ENCODE data around the gene OR51A4. TPM values are rescaled to one million over a fixed set of nuclear protein-coding genes. Genes with fewer than 3 reads are reported as not detected.

Gene OR51A4
- total and polyA plus RNA-seq, 4 donors = not detected

GRCh38 chr11:4903484-4903883 lies 43.9 kb downstream of the OR51A4 start, which contains the start of gene OR51A7:
Gene OR51A7 (plus strand): TSS chr11:4903783. CDS start chr11:4907370, 3,587 bp downstream.
- H3K27me3 ChIP-seq (ENCODE audit: control insufficient read depth in 4 of 4, insufficient read depth in 4 of 4, low read length in 3 of 4) = no peaks in the 10 kb centered on the region

More at GRCh38 chr11:4903484-4903883, 43.9 kb downstream of the OR51A4 start, which contains the start of gene OR51A7:
- Histone ChIP-seq H3K4me1 (ENCODE audit: control insufficient read depth in 4 of 4, insufficient read depth in 4 of 4, low read length in 3 of 4) (no peaks in the 10 kb centered on the region), H3K4me3 (ENCODE audit: low read depth in 1 of 3, low read length in 3 of 3) (no peak within 1 kb of the TSS), H3K9ac (ENCODE audit: low read depth in 1 of 2, low read length in 2 of 2) (no peak within 1 kb of the TSS), H3K27ac (ENCODE audit: low read depth in 1 of 2, low read length in 2 of 2) (no peak within 1 kb of the TSS), H3K9me3 (ENCODE audit: control insufficient read depth in 4 of 4, low read length in 3 of 4) (no peaks in the 10 kb centered on the region), H3K36me3 (ENCODE audit: control insufficient read depth in 4 of 4, insufficient read depth in 3 of 4, low read depth in 1 of 4, low read length in 3 of 4) (no peaks in the 10 kb centered on the region)
- DNase-seq (ENCODE audit: low spot score) = no peak
- no peak for TF ChIP-seq GABPA (IDR thresholded peaks at IDR 0.05 in 1 of 2, conservative IDR thresholded peaks at IDR 0.05 in 1 of 2)
- no peak for TF ChIP-seq TAF1 (conservative IDR thresholded peaks at IDR 0.05)
- TF ChIP-seq ZBTB33 (IDR thresholded peaks at IDR 0.05) = no peak
- TF ChIP-seq, protein P1, sequence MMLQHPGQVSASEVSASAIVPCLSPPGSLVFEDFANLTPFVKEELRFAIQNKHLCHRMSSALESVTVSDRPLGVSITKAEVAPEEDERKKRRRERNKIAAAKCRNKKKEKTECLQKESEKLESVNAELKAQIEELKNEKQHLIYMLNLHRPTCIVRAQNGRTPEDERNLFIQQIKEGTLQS (IDR thresholded peaks at IDR 0.05) = no peak
- no peak for TF ChIP-seq CTCF (IDR thresholded peaks at IDR 0.05; ENCODE audit: low read depth, low read length, missing input control)
- no peak for TF ChIP-seq YY1 (IDR thresholded peaks at IDR 0.05)
- TF ChIP-seq, protein P2, sequence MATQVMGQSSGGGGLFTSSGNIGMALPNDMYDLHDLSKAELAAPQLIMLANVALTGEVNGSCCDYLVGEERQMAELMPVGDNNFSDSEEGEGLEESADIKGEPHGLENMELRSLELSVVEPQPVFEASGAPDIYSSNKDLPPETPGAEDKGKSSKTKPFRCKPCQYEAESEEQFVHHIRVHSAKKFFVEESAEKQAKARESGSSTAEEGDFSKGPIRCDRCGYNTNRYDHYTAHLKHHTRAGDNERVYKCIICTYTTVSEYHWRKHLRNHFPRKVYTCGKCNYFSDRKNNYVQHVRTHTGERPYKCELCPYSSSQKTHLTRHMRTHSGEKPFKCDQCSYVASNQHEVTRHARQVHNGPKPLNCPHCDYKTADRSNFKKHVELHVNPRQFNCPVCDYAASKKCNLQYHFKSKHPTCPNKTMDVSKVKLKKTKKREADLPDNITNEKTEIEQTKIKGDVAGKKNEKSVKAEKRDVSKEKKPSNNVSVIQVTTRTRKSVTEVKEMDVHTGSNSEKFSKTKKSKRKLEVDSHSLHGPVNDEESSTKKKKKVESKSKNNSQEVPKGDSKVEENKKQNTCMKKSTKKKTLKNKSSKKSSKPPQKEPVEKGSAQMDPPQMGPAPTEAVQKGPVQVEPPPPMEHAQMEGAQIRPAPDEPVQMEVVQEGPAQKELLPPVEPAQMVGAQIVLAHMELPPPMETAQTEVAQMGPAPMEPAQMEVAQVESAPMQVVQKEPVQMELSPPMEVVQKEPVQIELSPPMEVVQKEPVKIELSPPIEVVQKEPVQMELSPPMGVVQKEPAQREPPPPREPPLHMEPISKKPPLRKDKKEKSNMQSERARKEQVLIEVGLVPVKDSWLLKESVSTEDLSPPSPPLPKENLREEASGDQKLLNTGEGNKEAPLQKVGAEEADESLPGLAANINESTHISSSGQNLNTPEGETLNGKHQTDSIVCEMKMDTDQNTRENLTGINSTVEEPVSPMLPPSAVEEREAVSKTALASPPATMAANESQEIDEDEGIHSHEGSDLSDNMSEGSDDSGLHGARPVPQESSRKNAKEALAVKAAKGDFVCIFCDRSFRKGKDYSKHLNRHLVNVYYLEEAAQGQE (IDR thresholded peaks at IDR 0.05) = no peak
- no peak for TF ChIP-seq SP1 (IDR thresholded peaks at IDR 0.05)
- no peak for TF ChIP-seq RAD21 (IDR thresholded peaks at IDR 0.05)

Other genes starting within 250 kb of the OR51A4 start
- not detected for gene OR51E2, start 249.8 kb downstream of the OR51A4 start, total RNA-seq
- gene OR51E2, start 249.8 kb downstream of the OR51A4 start, polyA plus RNA-seq = not detected
- gene MMP26, start 242.8 kb downstream of the OR51A4 start, total RNA-seq = not detected
- gene MMP26, start 242.8 kb downstream of the OR51A4 start, polyA plus RNA-seq = not detected
- gene OR51F1, start 177.7 kb downstream of the OR51A4 start, total RNA-seq = not detected
- not detected for gene OR51F1, start 177.7 kb downstream of the OR51A4 start, polyA plus RNA-seq
- not detected for gene OR52R1, start 143.2 kb downstream of the OR51A4 start, total RNA-seq
- not detected for gene OR52R1, start 143.2 kb downstream of the OR51A4 start, polyA plus RNA-seq
- not detected for gene OR51F2, start 126.3 kb downstream of the OR51A4 start, total RNA-seq
- not detected for gene OR51F2, start 126.3 kb downstream of the OR51A4 start, polyA plus RNA-seq
- not detected for gene OR51S1, start 98.4 kb downstream of the OR51A4 start, total RNA-seq
- gene OR51S1, start 98.4 kb downstream of the OR51A4 start, polyA plus RNA-seq = not detected
- gene OR51T1, start 65.7 kb downstream of the OR51A4 start, total RNA-seq = not detected
- not detected for gene OR51T1, start 65.7 kb downstream of the OR51A4 start, polyA plus RNA-seq
- not detected for gene OR51A7, start 43.8 kb downstream of the OR51A4 start, total RNA-seq
- not detected for gene OR51A7, start 43.8 kb downstream of the OR51A4 start, polyA plus RNA-seq
- gene OR51G2, start 28.3 kb downstream of the OR51A4 start, total RNA-seq = not detected
- gene OR51G2, start 28.3 kb downstream of the OR51A4 start, polyA plus RNA-seq = not detected
- gene OR51G1, start 23.3 kb downstream of the OR51A4 start, total RNA-seq = not detected
- not detected for gene OR51G1, start 23.3 kb downstream of the OR51A4 start, polyA plus RNA-seq
- gene OR51A2, start 8.1 kb upstream of the OR51A4 start, total RNA-seq = not detected
- gene OR51A2, start 8.1 kb upstream of the OR51A4 start, polyA plus RNA-seq = not detected
- gene OR51L1, start 47.2 kb upstream of the OR51A4 start, total RNA-seq = not detected
- not detected for gene OR51L1, start 47.2 kb upstream of the OR51A4 start, polyA plus RNA-seq
- gene OR52J3, start 98.9 kb upstream of the OR51A4 start, total RNA-seq = not detected
- gene OR52J3, start 98.9 kb upstream of the OR51A4 start, polyA plus RNA-seq = not detected
- gene OR52E2, start 112.0 kb upstream of the OR51A4 start, total RNA-seq = not detected
- not detected for gene OR52E2, start 112.0 kb upstream of the OR51A4 start, polyA plus RNA-seq
- not detected for gene OR52E1, start 122.0 kb upstream of the OR51A4 start, total RNA-seq
- not detected for gene OR52E1, start 122.0 kb upstream of the OR51A4 start, polyA plus RNA-seq
- gene OR52A5, start 190.8 kb upstream of the OR51A4 start, total RNA-seq = not detected
- gene OR52A5, start 190.8 kb upstream of the OR51A4 start, polyA plus RNA-seq = not detected
- gene OR52A1, start 207.2 kb upstream of the OR51A4 start, total RNA-seq = not detected
- gene OR52A1, start 207.2 kb upstream of the OR51A4 start, polyA plus RNA-seq = not detected

Data from liver (tissue), 9 donors.